Skeletal muscle tissue (tissue), 4 donors: ENCODE results near the gene TRIO. TPM values are rescaled to one million over a fixed set of nuclear protein-coding genes. Genes with fewer than 3 reads are reported as not detected.

Experiments used
- H3K27ac ChIP-seq: one replicate; pipeline ENCODE4 v1.7.0; 2013; ENCODE audit warnings: mild to moderate bottlenecking, low read depth, low read length, inconsistent platforms
- H3K27me3 ChIP-seq, 3 donors: one replicate each; pipeline ENCODE4 v1.7.0; 2013; ENCODE audit warnings: low read length in 3 of 3; ENCODE audit not compliant: control insufficient read depth in 3 of 3, insufficient read depth in 3 of 3
- H3K36me3 ChIP-seq, 3 donors: one replicate each; pipeline ENCODE4 v1.7.0; 2013; ENCODE audit warnings: low read length in 3 of 3; ENCODE audit not compliant: control insufficient read depth in 3 of 3, insufficient read depth in 3 of 3
- H3K4me1 ChIP-seq, 3 donors: one replicate each; pipeline ENCODE4 v1.7.0; 2013; ENCODE audit warnings: low read length in 3 of 3, mild to moderate bottlenecking in 3 of 3; ENCODE audit not compliant: control insufficient read depth in 3 of 3, insufficient read depth in 3 of 3
- H3K4me3 ChIP-seq, 3 donors: one replicate each; pipeline ENCODE4 v1.7.0; 2013; ENCODE audit warnings: low read length in 3 of 3
- H3K9ac ChIP-seq, 3 donors: one replicate each; pipeline ENCODE4 v1.7.0; 2013; ENCODE audit warnings: low read length in 3 of 3, mild to moderate bottlenecking in 3 of 3, moderate library complexity in 2 of 3, low read depth in 1 of 3
- H3K9me3 ChIP-seq, 3 donors: one replicate each; pipeline ENCODE4 v1.7.0; 2013; ENCODE audit warnings: low read length in 3 of 3; ENCODE audit not compliant: control insufficient read depth in 3 of 3
- total RNA-seq: library from RNA; depleted of rRNA; stranded (reverse); fragments of >200 nt; gene quantifications from one replicate; pipeline ENCODE4 v1.2.3, GENCODE V29; 2014
- donor health status: Osteomylitis.

TRIO gene
- total RNA-seq, 1 donor from 2014 or later = 200 TPM

- Histone ChIP-seq H3K9me3 (no peaks in the 10 kb centered on the region), H3K27me3 (no peaks in the 10 kb centered on the region), H3K27ac (no peak overlapping the region), H3K4me3 (no peak overlapping the region), H3K36me3 (peaks cover 3 to 20% (median 5%) of the 10 kb centered on the region in 3 donors), H3K4me1 (peaks cover 8 to 15% (median 10%) of the 10 kb centered on the region in 3 donors), H3K9ac (no peak overlapping the region)
These were observed 179.5 kb downstream of the TRIO start for GRCh38 chr5:14322437-14323187.

DNA sequence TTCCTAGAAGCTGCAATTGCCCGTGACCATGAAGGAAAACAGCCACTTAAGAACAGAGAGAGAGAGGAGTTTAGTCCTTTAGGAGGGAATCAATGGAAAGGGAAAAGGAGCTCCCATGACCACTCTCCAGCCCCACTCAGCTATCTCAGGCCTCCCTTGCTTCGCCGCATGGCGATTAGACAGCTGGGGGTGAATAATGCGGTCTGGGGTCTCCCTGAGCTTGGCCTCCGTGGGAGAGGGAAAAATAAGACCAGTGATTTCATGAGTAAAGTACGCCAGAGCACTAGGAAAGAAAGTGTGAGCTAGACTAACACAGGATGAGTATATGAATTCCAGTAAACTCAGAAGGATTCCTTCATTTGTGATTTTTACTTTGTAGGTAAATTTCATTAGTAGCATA lies 180.3 kb downstream of the TRIO start:
- Histone ChIP-seq H3K27ac (no peak overlapping the region), H3K9me3 (no peaks in the 10 kb centered on the region), H3K4me1 (peaks cover 8 to 15% (median 10%) of the 10 kb centered on the region in 3 donors), H3K27me3 (no peaks in the 10 kb centered on the region), H3K9ac (no peak overlapping the region), H3K36me3 (peaks cover 3 to 20% (median 5%) of the 10 kb centered on the region in 3 donors), H3K4me3 (no peak overlapping the region)

DNA sequence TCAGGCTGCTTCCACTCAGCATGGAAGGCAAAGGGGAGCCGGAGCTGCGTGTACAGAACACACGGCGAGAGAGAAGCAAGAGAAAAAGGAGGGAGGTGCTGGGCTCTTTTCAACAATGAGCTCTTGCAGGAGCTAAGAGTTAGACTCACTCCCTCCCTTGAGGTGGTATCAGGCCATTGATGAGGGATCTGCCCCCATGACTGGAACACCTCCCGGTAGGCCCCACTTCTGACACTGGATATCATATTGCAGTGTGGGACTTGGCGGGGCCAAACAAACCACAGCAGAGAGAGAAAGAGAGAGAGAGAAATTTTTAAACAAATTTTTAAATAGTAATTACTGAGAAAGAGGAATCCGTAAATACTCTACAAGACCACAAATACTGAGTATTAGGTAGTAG lies 182.2 kb downstream of the TRIO start:
- H3K9ac ChIP-seq = no peak overlapping the region
- no peak overlapping the region for H3K27ac ChIP-seq
- H3K36me3 ChIP-seq = peaks cover 3 to 14% (median 8%) of the 10 kb centered on the region in 3 donors
- no peaks in the 10 kb centered on the region for H3K9me3 ChIP-seq
- peaks cover 8 to 15% (median 10%) of the 10 kb centered on the region in 3 donors for H3K4me1 ChIP-seq
- no peak overlapping the region for H3K4me3 ChIP-seq
- no peaks in the 10 kb centered on the region for H3K27me3 ChIP-seq

- H3K27ac ChIP-seq = no peak overlapping the region
- H3K4me1 ChIP-seq = peaks cover 8 to 15% (median 10%) of the 10 kb centered on the region in 3 donors
- no peaks in the 10 kb centered on the region for H3K27me3 ChIP-seq
- no peak overlapping the region for H3K4me3 ChIP-seq
- H3K9me3 ChIP-seq = no peaks in the 10 kb centered on the region
- H3K36me3 ChIP-seq = peaks cover 7 to 8% (median 7%) of the 10 kb centered on the region in 3 donors
- H3K9ac ChIP-seq = no peak overlapping the region
These were observed 183.1 kb downstream of the TRIO start for GRCh38 chr5:14326035-14326903.

DNA sequence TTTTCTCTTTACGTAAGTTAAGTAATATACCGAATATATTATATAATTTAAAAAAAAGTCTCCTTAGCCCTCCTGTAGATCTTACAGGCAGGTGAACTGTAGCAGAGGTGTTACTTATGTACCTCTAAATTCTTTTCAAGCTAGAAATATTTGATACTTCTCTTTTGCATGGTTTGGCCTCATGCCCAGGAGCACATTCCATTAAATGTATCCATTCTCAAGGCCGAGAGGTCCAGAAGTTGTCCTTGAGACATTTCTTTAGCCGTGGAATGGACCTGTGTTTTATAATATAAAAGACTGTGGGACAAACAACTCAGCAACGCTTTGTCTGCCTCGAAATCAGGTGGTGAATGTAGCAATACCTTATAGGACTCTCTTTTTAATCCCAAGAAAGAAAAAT lies 184.5 kb downstream of the TRIO start:
- Histone ChIP-seq H3K36me3 (peaks cover 6 to 7% (median 6%) of the 10 kb centered on the region in 3 donors), H3K9me3 (no peaks in the 10 kb centered on the region), H3K27ac (no peak overlapping the region)

DNA sequence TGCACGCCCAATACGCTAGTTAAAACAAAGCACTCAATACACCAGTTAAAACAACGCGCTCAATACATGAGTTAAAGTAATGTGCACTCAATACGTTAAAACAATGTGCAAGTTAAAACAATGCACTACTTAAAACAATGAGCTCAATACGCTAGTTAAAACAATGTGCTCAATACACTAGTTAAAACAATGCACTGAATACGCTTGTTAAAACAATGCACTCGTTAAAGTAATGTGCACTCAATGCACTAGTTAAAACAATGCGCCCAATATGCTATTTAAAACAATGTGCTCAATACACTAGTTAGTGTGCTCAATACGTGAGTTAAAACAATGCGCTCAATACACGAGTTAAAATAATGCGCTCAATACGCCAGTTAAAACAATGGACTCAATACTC lies 185.0 kb downstream of the TRIO start:
- H3K4me3 ChIP-seq = no peak overlapping the region
- no peaks in the 10 kb centered on the region for H3K27me3 ChIP-seq
- H3K4me1 ChIP-seq = peaks cover 8 to 15% (median 10%) of the 10 kb centered on the region in 3 donors
- H3K9ac ChIP-seq = no peak overlapping the region
- H3K9me3 ChIP-seq = no peaks in the 10 kb centered on the region
- peaks cover 3 to 8% (median 6%) of the 10 kb centered on the region in 3 donors for H3K36me3 ChIP-seq
- H3K27ac ChIP-seq = no peak overlapping the region

More for the DNA sequence above, 184.5 kb downstream of the TRIO start:
- no peak overlapping the region for H3K4me3 ChIP-seq
- H3K4me1 ChIP-seq = peaks cover 8 to 15% (median 10%) of the 10 kb centered on the region in 3 donors
- H3K9ac ChIP-seq = no peak overlapping the region
- H3K27me3 ChIP-seq = no peaks in the 10 kb centered on the region

DNA sequence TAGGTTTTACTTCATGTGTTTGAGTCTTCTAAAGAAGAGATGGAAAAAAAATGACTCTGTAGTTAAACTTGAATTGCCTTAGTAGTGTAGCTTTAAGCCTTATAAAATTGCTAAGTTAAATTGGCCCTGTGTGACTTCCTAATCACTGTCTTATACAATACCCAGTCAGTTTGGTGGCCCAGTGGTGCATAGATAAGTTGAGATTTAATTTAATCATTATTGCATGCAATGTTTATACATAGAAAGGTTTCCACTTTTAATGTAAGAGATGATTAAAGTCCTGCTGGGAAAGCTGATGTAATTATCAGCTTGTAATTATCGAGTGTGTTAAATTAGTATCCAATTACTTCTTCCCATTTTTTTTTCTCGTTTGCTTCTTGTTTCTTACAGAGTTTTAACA lies 187.1 kb downstream of the TRIO start:
- Histone ChIP-seq H3K9me3 (no peaks in the 10 kb centered on the region), H3K36me3 (peaks cover 0 to 9% (median 9%) of the 10 kb centered on the region in 3 donors), H3K27me3 (no peaks in the 10 kb centered on the region), H3K9ac (no peak overlapping the region), H3K4me1 (peaks cover 9 to 21% (median 16%) of the 10 kb centered on the region in 3 donors), H3K4me3 (no peak overlapping the region), H3K27ac (no peak overlapping the region)

GRCh38 chr5:14330729-14331385 lies 187.7 kb downstream of the TRIO start:
- H3K27ac ChIP-seq = no peak overlapping the region
- H3K27me3 ChIP-seq = no peaks in the 10 kb centered on the region
- H3K4me1 ChIP-seq = peaks cover 5 to 17% (median 13%) of the 10 kb centered on the region in 3 donors
- H3K9me3 ChIP-seq = no peaks in the 10 kb centered on the region
- no peak overlapping the region for H3K4me3 ChIP-seq
- no peak overlapping the region for H3K9ac ChIP-seq
- peaks cover 0 to 9% (median 9%) of the 10 kb centered on the region in 3 donors for H3K36me3 ChIP-seq

- H3K36me3 ChIP-seq = peaks cover 0 to 9% (median 7%) of the 10 kb centered on the region in 3 donors
- H3K27ac ChIP-seq = no peak overlapping the region
- no peaks in the 10 kb centered on the region for H3K9me3 ChIP-seq
- peaks cover 5 to 12% (median 11%) of the 10 kb centered on the region in 3 donors for H3K4me1 ChIP-seq
- no peak overlapping the region for H3K4me3 ChIP-seq
- no peak overlapping the region for H3K9ac ChIP-seq
- no peaks in the 10 kb centered on the region for H3K27me3 ChIP-seq
These were observed 188.2 kb downstream of the TRIO start for GRCh38 chr5:14331386-14331781.
